K562 (cell line): ENCODE measurements around the gene CKS2. TPM values are rescaled to one million over a fixed set of nuclear protein-coding genes. Genes with fewer than 3 reads are reported as not detected.

Experiments
- BHLHE40 ChIP-seq: IDR thresholded peaks from 2 replicates; pipeline ENCODE4 v1.6.1; 2011; ENCODE audit warnings: low read length, improper control_type of control experiment
- ETV5 ChIP-seq: sonication (generic); formaldehyde crosslinking; IDR thresholded peaks from 2 replicates; pipeline ENCODE4 v1.4.0; 2020; ENCODE audit warnings: low read depth, mild to moderate bottlenecking, missing genetic modification reagents
- GTF2A2 ChIP-seq: IDR thresholded peaks from 2 replicates; pipeline ENCODE4 v1.6.1; 2016; ENCODE audit warnings: mild to moderate bottlenecking, missing genetic modification characterization, missing compliant biosample characterization
- HDAC3 ChIP-seq: fragments of 450-650 bp; IDR thresholded peaks from 2 replicates; pipeline ENCODE4 v1.6.1; 2018; ENCODE audit warnings: borderline replicate concordance, mild to moderate bottlenecking, moderate library complexity; ENCODE audit not compliant: partially characterized antibody
- KLF13 ChIP-seq: fragments of 450-650 bp; IDR thresholded peaks from 2 replicates; pipeline ENCODE4 v1.6.1; 2016; ENCODE audit warnings: missing genetic modification characterization, low read depth, mild to moderate bottlenecking, missing compliant biosample characterization, moderate library complexity, borderline replicate concordance
- NR2C2 ChIP-seq, 2 experiments: fragments of 200-800 bp in 1 of 2; sonication (Bioruptor generic) in 1 of 2; sonication (generic) in 1 of 2; formaldehyde crosslinking in 1 of 2; IDR thresholded peaks; 2 replicates each; pipeline versions ENCODE4 v1.6.1 to v1.8.0; 2016 to 2022; ENCODE audit warnings: mild to moderate bottlenecking in 1 of 2, missing compliant biosample characterization in 1 of 2, missing genetic modification characterization in 1 of 2, missing genetic modification reagents in 1 of 2
- PHB ChIP-seq: fragments of 250-450 bp; sonication (Bioruptor Pico); IDR thresholded peaks from 2 replicates; pipeline ENCODE4 v1.5.0; 2021
- POLR2A ChIP-seq: fragments of 450-650 bp; conservative IDR thresholded peaks from 2 replicates; pipeline ENCODE4 v1.6.1; 2016
- PTTG1 ChIP-seq: fragments of 450-650 bp; IDR thresholded peaks from 2 replicates; pipeline ENCODE4 v1.6.1; 2016; ENCODE audit warnings: low read depth, mild to moderate bottlenecking, missing genetic modification characterization, missing compliant biosample characterization
- RBBP5 ChIP-seq: fragments of 200-600 bp; sonication (generic); IDR thresholded peaks from 2 replicates; pipeline ENCODE4 v1.6.1; 2012; ENCODE audit warnings: borderline replicate concordance, mild to moderate bottlenecking, low read length, control low read depth, inconsistent platforms; ENCODE audit not compliant: insufficient read depth, poor library complexity, severe bottlenecking
- SMAD2 ChIP-seq: fragments of 150-350 bp; IDR thresholded peaks from 2 replicates; pipeline ENCODE4 v1.6.1; 2014; ENCODE audit warnings: low read depth, mild to moderate bottlenecking, low read length
- TCF7L2 ChIP-seq: fragments of 150-350 bp; IDR thresholded peaks from 2 replicates; pipeline ENCODE4 v1.6.1; 2016; ENCODE audit warnings: low read depth, mild to moderate bottlenecking, low read length, moderate library complexity
- WHSC1 ChIP-seq: IDR thresholded peaks from one replicate; pipeline ENCODE4 v1.6.1; 2012; ENCODE audit warnings: low read length, control low read depth, inconsistent platforms
- ZNF217 ChIP-seq: sonication (generic); formaldehyde crosslinking; IDR thresholded peaks from 2 replicates; pipeline ENCODE4 v1.8.0; 2022; ENCODE audit warnings: mild to moderate bottlenecking, missing genetic modification reagents
- ZNF785 ChIP-seq: fragments of 250-450 bp; sonication (Bioruptor Pico); IDR thresholded peaks from 2 replicates; pipeline ENCODE4 v1.4.0; 2020; ENCODE audit warnings: mild to moderate bottlenecking
- polyA plus RNA-seq, 8 experiments: library from polyadenylated mRNA; depleted of rRNA in 4 of 8; stranded (reverse) in 5 of 8; unstranded in 3 of 8; fragments of >200 nt; fragmentation: Nextera tagmentation in 2 of 8; fragmentation: Illumina TruSeq in 1 of 8; extraction: Ambion mirVana in 2 of 8; extraction: Trizol in 1 of 8; gene quantifications; 2 replicates each; pipeline versions ENCODE4 v1.2.1 to v1.2.3, GENCODE V29; 2011 to 2014; ENCODE audit warnings: inconsistent platforms in 1 of 8, missing spikeins in 1 of 8
- total RNA-seq, 7 experiments: library from RNA; depleted of rRNA in 6 of 7; stranded (reverse); fragments of >200 nt in 6 of 7; fragmentation: Illumina TruSeq in 2 of 7; extraction: Trizol in 2 of 7; gene quantifications; 2 replicates each; pipeline versions ENCODE4 v1.2.1 to v1.2.3, GENCODE V29; 2011 to 2021; ENCODE audit warnings: low replicate concordance in 1 of 7
- TF ChIP-seq, protein P1 (sequence below): sonication (generic); formaldehyde crosslinking; IDR thresholded peaks from 2 replicates; pipeline ENCODE4 v1.8.0; 2023; ENCODE audit warnings: mild to moderate bottlenecking, missing genetic modification reagents
- TF ChIP-seq, protein P2 (sequence below), 2 experiments: fragments of 250-450 bp in 1 of 2; fragments of 450-650 bp in 1 of 2; sonication (Bioruptor Pico) in 1 of 2; IDR thresholded peaks; 2 replicates each; pipeline versions ENCODE4 v1.6.1 to v1.8.0; 2016 to 2021; ENCODE audit warnings: mild to moderate bottlenecking in 2 of 2, moderate library complexity in 2 of 2, missing compliant biosample characterization in 1 of 2, missing genetic modification characterization in 1 of 2
- TF ChIP-seq, protein P3 (sequence below): sonication (generic); formaldehyde crosslinking; IDR thresholded peaks from 2 replicates; pipeline ENCODE4 v1.8.0; 2022; ENCODE audit warnings: missing genetic modification reagents, mild to moderate bottlenecking, borderline replicate concordance
- TF ChIP-seq, protein P4 (sequence below): sonication (generic); formaldehyde crosslinking; IDR thresholded peaks from 2 replicates; pipeline ENCODE4 v1.8.0; 2022; ENCODE audit warnings: missing genetic modification reagents, mild to moderate bottlenecking, moderate library complexity, borderline replicate concordance

Gene CKS2
- total and polyA plus RNA-seq, 9 of the 15 experiments (the other 6 are each of a cell fraction or from before 2014, with no cell fraction given): 123 to 941 (median 321) TPM

DNA sequence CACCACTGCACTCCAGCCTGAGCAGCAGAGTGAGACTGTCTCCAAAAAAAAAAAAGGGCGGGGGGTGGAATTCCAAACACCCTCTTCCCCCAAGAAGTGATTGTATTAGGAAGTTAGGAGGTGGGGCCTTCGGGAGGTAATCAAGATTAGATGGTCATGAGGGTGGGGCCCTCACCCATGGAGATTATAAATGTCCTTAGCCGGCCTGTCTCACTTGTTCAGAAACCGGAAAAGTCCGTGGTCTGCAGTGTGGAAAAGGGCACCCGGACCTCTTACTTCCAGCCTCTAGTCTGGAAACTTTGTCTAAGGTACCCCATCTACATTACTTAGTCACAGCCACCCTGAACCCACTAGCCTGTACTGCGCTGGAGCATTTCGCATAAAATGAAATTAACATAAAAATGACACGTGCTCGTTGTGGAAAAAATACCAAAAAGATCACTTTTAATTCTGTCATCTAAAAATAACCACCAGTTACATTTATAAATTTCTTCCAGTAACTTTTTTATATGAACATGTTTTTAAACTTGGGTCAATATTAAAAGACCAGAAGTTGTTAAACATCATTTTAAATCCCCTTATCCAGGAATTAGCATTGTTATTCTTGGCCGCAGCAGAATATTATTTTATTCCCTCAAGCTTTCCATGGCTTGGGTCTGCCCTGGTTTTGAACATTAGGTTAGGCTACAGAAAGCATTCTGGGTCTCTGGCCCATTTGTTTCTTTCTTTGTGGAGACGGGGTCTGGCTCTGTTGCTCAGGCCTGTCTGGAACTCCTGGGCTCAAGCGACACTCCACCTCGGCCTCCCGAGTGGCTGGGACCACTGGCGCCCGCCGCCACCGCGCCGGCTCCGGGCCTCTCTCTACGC lies 1.2 kb upstream of the CKS2 start (continued):
- TF ChIP-seq RBBP5 (no peak), PTTG1 (tag) (no peak), POLR2A (peak; percentile 91), HDAC3 (peak; percentile 23), GTF2A2 (tag) (peak; percentile 22; the same call in 1 of the 2 replicates), TCF7L2 (no peak), KLF13 (tag) (no peak), ETV5 (CRISPR knock-in tag) (no peak), BHLHE40 (no peak), ZNF217 (no peak), PHB (CRISPR knock-in tag) (no peak), NR2C2 (CRISPR knock-in tag; IDR thresholded peaks at IDR 0.05) (no peak), NR2C2 (tag; IDR thresholded peaks at IDR 0.05) (no peak; the same call in 1 of the 2 replicates), ZNF785 (no peak), SMAD2 (no peak), WHSC1 (no peak)
- TF ChIP-seq, protein P1, sequence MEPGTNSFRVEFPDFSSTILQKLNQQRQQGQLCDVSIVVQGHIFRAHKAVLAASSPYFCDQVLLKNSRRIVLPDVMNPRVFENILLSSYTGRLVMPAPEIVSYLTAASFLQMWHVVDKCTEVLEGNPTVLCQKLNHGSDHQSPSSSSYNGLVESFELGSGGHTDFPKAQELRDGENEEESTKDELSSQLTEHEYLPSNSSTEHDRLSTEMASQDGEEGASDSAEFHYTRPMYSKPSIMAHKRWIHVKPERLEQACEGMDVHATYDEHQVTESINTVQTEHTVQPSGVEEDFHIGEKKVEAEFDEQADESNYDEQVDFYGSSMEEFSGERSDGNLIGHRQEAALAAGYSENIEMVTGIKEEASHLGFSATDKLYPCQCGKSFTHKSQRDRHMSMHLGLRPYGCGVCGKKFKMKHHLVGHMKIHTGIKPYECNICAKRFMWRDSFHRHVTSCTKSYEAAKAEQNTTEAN (CRISPR knock-in tag): no peak
- TF ChIP-seq, protein P2, sequence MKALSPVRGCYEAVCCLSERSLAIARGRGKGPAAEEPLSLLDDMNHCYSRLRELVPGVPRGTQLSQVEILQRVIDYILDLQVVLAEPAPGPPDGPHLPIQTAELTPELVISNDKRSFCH (CRISPR knock-in tag; IDR thresholded peaks at IDR 0.05): no peak
- TF ChIP-seq, protein P2 (tag; IDR thresholded peaks at IDR 0.05): no peak; the same call in 1 of the 2 replicates
- TF ChIP-seq, protein P3, sequence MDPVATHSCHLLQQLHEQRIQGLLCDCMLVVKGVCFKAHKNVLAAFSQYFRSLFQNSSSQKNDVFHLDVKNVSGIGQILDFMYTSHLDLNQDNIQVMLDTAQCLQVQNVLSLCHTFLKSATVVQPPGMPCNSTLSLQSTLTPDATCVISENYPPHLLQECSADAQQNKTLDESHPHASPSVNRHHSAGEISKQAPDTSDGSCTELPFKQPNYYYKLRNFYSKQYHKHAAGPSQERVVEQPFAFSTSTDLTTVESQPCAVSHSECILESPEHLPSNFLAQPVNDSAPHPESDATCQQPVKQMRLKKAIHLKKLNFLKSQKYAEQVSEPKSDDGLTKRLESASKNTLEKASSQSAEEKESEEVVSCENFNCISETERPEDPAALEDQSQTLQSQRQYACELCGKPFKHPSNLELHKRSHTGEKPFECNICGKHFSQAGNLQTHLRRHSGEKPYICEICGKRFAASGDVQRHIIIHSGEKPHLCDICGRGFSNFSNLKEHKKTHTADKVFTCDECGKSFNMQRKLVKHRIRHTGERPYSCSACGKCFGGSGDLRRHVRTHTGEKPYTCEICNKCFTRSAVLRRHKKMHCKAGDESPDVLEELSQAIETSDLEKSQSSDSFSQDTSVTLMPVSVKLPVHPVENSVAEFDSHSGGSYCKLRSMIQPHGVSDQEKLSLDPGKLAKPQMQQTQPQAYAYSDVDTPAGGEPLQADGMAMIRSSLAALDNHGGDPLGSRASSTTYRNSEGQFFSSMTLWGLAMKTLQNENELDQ: no peak
- TF ChIP-seq, protein P4, sequence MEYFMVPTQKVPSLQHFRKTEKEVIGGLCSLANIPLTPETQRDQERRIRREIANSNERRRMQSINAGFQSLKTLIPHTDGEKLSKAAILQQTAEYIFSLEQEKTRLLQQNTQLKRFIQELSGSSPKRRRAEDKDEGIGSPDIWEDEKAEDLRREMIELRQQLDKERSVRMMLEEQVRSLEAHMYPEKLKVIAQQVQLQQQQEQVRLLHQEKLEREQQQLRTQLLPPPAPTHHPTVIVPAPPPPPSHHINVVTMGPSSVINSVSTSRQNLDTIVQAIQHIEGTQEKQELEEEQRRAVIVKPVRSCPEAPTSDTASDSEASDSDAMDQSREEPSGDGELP (CRISPR knock-in tag): no peak
